Natural killer cell treated with Interleukin-12 subunit alpha and Interleukin-12 subunit beta and Interleukin-15 and Interleukin-18, amount 100 ng/mL, for 72 hours (primary cell): ENCODE measurements around the gene CDYL2. TPM values are rescaled to one million over a fixed set of nuclear protein-coding genes. Genes with fewer than 3 reads are reported as not detected.
"Not testable (repeated sequence)": the region's sequence is repeated elsewhere in the genome, so short reads cannot be mapped to it uniquely, and the experiment has no call there.

Experiments
- ATAC-seq, 2 donors: fragments of 150-1000 bp; cut with Tn5 transposase in 1 of 2; sonication (Bioruptor Pico), chemical (Tn5 transposase) in 1 of 2; 2 replicates each; pipeline ENCODE4 v1.10.0; 2021
- DNase-seq: peaks from one replicate; pipeline ENCODE4 v3.0.0; 2022; ENCODE audit warnings: low spot score
- H3K27ac Mint-ChIP-seq, 2 donors: 1 replicate in 1 of 2; 2 replicates in 1 of 2; pipeline ENCODE4 v1.8.0; 2022; ENCODE audit warnings: mixed read lengths in 2 of 2, mild to moderate bottlenecking in 1 of 2, moderate library complexity in 1 of 2
- H3K27me3 Mint-ChIP-seq, 2 donors: 1 replicate in 1 of 2; 2 replicates in 1 of 2; pipeline ENCODE4 v1.8.0; 2022; ENCODE audit warnings: mixed read lengths in 2 of 2
- H3K36me3 Mint-ChIP-seq: one replicate; pipeline ENCODE4 v1.8.0; 2022; ENCODE audit warnings: mixed read lengths
- H3K4me1 Mint-ChIP-seq, 2 donors: 1 replicate in 1 of 2; 2 replicates in 1 of 2; pipeline ENCODE4 v1.8.0; 2022; ENCODE audit warnings: low read depth in 2 of 2, mixed read lengths in 2 of 2, mild to moderate bottlenecking in 1 of 2
- H3K4me3 Mint-ChIP-seq: one replicate; pipeline ENCODE4 v1.8.0; 2022; ENCODE audit warnings: mixed read lengths
- H3K9me3 Mint-ChIP-seq: 2 replicates; pipeline ENCODE4 v1.8.0; 2022; ENCODE audit warnings: mixed read lengths
- total RNA-seq, 2 donors: library from RNA; stranded (reverse); gene quantifications; one replicate each; pipeline ENCODE4 v1.2.3, GENCODE V29; 2022

CDYL2 gene
- total RNA-seq, 2 donors from 2014 or later: 15.8 to 114 TPM

GRCh38 chr16:80664786-80665185 is 139.6 kb downstream of the CDYL2 start:
- DNase-seq: no peak
- no peak for ATAC-seq
- no peak overlapping the region for H3K27ac Mint-ChIP-seq
- peaks cover 14% of the 10 kb centered on the region for H3K36me3 Mint-ChIP-seq
- no peaks in the 10 kb centered on the region for H3K9me3 Mint-ChIP-seq
- H3K4me1 Mint-ChIP-seq: peaks cover 0 to 14% of the 10 kb centered on the region in 2 donors
- H3K27me3 Mint-ChIP-seq: no peaks in the 10 kb centered on the region
- no peak overlapping the region for H3K4me3 Mint-ChIP-seq

DNA sequence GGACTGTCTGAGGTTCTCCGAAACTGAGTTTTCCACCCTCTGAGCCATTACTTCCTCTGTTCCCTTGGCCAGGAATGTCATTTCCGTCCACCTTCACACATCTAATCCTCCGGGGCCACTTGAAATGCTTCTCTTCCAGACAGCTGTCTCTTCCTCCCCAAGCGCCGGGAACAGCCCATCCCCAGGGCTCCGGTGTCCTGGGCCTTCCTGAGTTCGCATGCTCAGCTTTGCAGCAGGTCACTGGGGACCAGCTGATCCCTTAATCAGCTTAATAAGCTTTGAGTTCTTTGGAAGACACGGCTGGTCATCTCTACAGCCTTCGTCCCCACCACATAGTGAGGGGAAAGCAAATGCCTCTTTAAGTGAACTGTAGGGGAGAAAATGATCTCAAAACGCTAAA is 140.2 kb downstream of the CDYL2 start:
- DNase-seq (no peak), ATAC-seq (no peak)
- H3K9me3 Mint-ChIP-seq: no peaks in the 10 kb centered on the region
- H3K4me1 Mint-ChIP-seq: peaks cover 0 to 14% of the 10 kb centered on the region in 2 donors
- peaks cover 16% of the 10 kb centered on the region for H3K36me3 Mint-ChIP-seq
- H3K4me3 Mint-ChIP-seq: no peak overlapping the region
- no peaks in the 10 kb centered on the region for H3K27me3 Mint-ChIP-seq
- no peak overlapping the region for H3K27ac Mint-ChIP-seq

DNA sequence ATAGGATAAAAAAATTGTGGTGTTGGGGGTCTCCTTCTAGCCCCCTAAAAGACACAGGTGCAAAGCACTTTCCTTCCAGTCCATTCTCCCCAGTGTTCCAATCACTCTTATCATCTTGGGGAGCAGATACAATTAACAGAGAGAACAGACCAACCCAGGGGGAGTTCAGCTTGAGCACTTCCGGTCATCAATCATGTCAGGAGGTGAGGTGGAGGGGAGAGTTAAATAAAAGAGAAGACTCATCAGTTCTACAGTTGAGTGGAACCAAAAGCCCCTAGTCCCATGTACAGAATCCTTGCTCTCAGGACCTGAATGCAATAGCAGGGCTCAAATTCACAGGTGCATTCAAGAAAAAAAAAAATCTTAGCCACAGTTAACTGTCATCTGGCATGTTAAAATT is 141.3 kb downstream of the CDYL2 start:
- no peak overlapping the region for H3K27ac Mint-ChIP-seq

GRCh38 chr16:80659865-80660264 is 144.5 kb downstream of the CDYL2 start:
- H3K36me3 Mint-ChIP-seq: peaks cover 33% of the 10 kb centered on the region

More for the DNA sequence above, 141.3 kb downstream of the CDYL2 start:
- Mint-ChIP-seq H3K36me3 (peaks cover 27% of the 10 kb centered on the region), H3K4me3 (no peak overlapping the region), H3K9me3 (no peaks in the 10 kb centered on the region), H3K27me3 (peaks cover 0 to 2% of the 10 kb centered on the region in 2 donors), H3K4me1 (peaks cover 0 to 15% of the 10 kb centered on the region in 2 donors)
- no peak for DNase-seq
- no peak for ATAC-seq

GRCh38 chr16:80656711-80657150 is 147.7 kb downstream of the CDYL2 start:
- Mint-ChIP-seq H3K27me3 (peaks cover 0 to 9% of the 10 kb centered on the region in 2 donors), H3K4me3 (peak overlapping the region; percentile 78), H3K36me3 (peaks cover 29% of the 10 kb centered on the region), H3K27ac (peak overlapping the region; percentile 26 to 74), H3K9me3 (no peaks in the 10 kb centered on the region), H3K4me1 (peaks cover 5 to 32% of the 10 kb centered on the region in 2 donors)
- no peak for DNase-seq
- ATAC-seq: peak in 1 of 2 donors; percentile 72

More at GRCh38 chr16:80659865-80660264, 144.5 kb downstream of the CDYL2 start:
- H3K27me3 Mint-ChIP-seq: peaks cover 0 to 9% of the 10 kb centered on the region in 2 donors
- peaks cover 5 to 36% of the 10 kb centered on the region in 2 donors for H3K4me1 Mint-ChIP-seq
- no peak overlapping the region for H3K27ac Mint-ChIP-seq
- ATAC-seq (no peak), DNase-seq (no peak)
- no peaks in the 10 kb centered on the region for H3K9me3 Mint-ChIP-seq
- no peak overlapping the region for H3K4me3 Mint-ChIP-seq

- Mint-ChIP-seq H3K27ac (peak overlapping the region; percentile 26 to 74), H3K36me3 (peaks cover 27% of the 10 kb centered on the region), H3K4me3 (peak overlapping the region; percentile 78), H3K27me3 (peaks cover 0 to 11% of the 10 kb centered on the region in 2 donors), H3K9me3 (no peaks in the 10 kb centered on the region), H3K4me1 (peaks cover 5 to 31% of the 10 kb centered on the region in 2 donors)
- DNase-seq: no peak
- no peak for ATAC-seq
These were observed 148.2 kb downstream of the CDYL2 start for GRCh38 chr16:80656161-80656560.

DNA sequence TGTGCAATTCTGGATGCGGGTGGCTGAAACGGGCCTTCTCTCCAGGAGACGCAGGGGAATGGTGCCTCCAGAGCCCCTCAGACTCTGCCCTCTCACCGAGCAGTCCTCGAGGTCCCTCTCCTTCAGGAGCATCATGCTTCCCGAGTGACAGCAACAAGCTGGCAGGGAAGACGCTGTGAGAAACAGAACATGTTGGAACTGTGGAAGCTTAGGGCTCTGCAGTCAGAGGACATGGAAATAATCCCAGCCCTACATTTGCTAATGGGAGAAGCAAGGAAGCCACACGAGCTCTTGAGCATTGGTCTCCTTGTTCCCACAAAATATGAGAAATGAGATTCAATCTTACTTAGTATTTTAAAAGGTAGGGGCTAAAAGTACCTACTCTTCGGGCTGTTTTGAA is 148.6 kb downstream of the CDYL2 start:
- Mint-ChIP-seq H3K9me3 (no peaks in the 10 kb centered on the region), H3K27me3 (peaks cover 0 to 12% of the 10 kb centered on the region in 2 donors), H3K27ac (peak overlapping the region in 1 of 2 donors; percentile 74), H3K36me3 (peaks cover 27% of the 10 kb centered on the region), H3K4me1 (peaks cover 5 to 30% of the 10 kb centered on the region in 2 donors), H3K4me3 (peak overlapping the region; percentile 78)
- DNase-seq (no peak), ATAC-seq (no peak)

GRCh38 chr16:80654094-80654862 is 150.1 kb downstream of the CDYL2 start:
- H3K27me3 Mint-ChIP-seq: peaks cover 0 to 18% of the 10 kb centered on the region in 2 donors
- no peak overlapping the region for H3K4me3 Mint-ChIP-seq
- peaks cover 16% of the 10 kb centered on the region for H3K36me3 Mint-ChIP-seq
- ATAC-seq (peak in 1 of 2 donors; percentile 53), DNase-seq (no peak)
- H3K4me1 Mint-ChIP-seq: peaks cover 5 to 37% of the 10 kb centered on the region in 2 donors
- no peaks in the 10 kb centered on the region for H3K9me3 Mint-ChIP-seq
- no peak overlapping the region for H3K27ac Mint-ChIP-seq

DNA sequence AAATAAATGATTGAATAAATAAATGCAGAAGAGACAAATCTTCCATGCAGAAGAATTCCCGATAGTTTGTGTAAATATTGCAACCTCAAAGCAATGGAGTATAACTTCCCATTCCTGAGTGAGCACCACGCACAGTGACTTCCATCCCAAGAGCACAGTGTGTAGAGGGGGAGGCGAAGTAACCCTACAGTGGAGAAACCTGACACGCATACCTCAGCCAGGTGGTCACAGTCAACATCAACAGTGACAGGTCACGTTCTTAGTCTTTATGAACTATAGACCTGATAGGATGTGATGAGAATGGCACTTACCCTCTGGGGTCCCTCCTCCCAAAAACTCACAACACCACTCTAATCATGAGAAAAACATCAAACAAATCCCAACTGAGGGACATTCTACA is 152.0 kb downstream of the CDYL2 start:
- Mint-ChIP-seq H3K27ac (no peak overlapping the region), H3K4me1 (peaks cover 5 to 36% of the 10 kb centered on the region in 2 donors), H3K9me3 (no peaks in the 10 kb centered on the region), H3K27me3 (peaks cover 0 to 20% of the 10 kb centered on the region in 2 donors), H3K4me3 (no peak overlapping the region), H3K36me3 (peaks cover 7% of the 10 kb centered on the region)
- DNase-seq (no peak), ATAC-seq (no peak)

DNA sequence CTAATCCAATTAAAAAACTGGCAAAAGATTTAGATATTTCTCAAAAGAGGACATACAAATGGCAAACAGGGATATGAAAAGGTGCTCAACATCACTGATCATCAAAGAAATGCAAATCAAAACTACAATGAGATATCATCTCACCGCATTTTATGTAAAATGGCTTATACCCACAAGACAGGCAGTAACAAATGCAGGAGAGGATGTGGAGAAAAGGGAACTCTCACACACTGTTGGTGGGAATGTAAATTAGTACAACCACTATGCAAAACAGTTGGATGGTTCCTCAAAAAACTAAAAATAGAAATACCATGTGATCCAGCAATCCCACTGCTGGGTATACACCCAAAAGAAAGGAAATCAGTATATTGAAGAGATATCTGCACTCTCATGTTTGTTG is 154.1 kb downstream of the CDYL2 start:
- H3K36me3 Mint-ChIP-seq: peaks cover 13% of the 10 kb centered on the region
- not testable (repeated sequence) for ATAC-seq

GRCh38 chr16:80640316-80640715 is 164.1 kb downstream of the CDYL2 start:
- ATAC-seq (no peak), DNase-seq (no peak)
- Mint-ChIP-seq H3K4me3 (no peak overlapping the region), H3K27me3 (peaks cover 0 to 4% of the 10 kb centered on the region in 2 donors), H3K27ac (no peak overlapping the region), H3K36me3 (peaks cover 23% of the 10 kb centered on the region), H3K4me1 (no peaks in the 10 kb centered on the region), H3K9me3 (peaks cover 8% of the 10 kb centered on the region)

More for the DNA sequence above, 154.1 kb downstream of the CDYL2 start:
- not testable (repeated sequence) for H3K27ac Mint-ChIP-seq, DNase-seq, H3K9me3 Mint-ChIP-seq
- Mint-ChIP-seq H3K4me3 (peak overlapping the region; percentile 9), H3K27me3 (peaks cover 0 to 19% of the 10 kb centered on the region in 2 donors), H3K4me1 (peaks cover 0 to 21% of the 10 kb centered on the region in 2 donors)

- H3K36me3 Mint-ChIP-seq: peaks cover 26% of the 10 kb centered on the region
- H3K9me3 Mint-ChIP-seq: peaks cover 11% of the 10 kb centered on the region
- H3K27me3 Mint-ChIP-seq: peaks cover 0 to 4% of the 10 kb centered on the region in 2 donors
- H3K4me3 Mint-ChIP-seq: no peak overlapping the region
- H3K27ac Mint-ChIP-seq: no peak overlapping the region
- peak in 1 of 2 donors; percentile 6 for ATAC-seq
- no peaks in the 10 kb centered on the region for H3K4me1 Mint-ChIP-seq
- DNase-seq: no peak
These were observed 164.8 kb downstream of the CDYL2 start for GRCh38 chr16:80639636-80640035.

GRCh38 chr16:80637621-80638020 is 166.8 kb downstream of the CDYL2 start:
- no peak for ATAC-seq
- Mint-ChIP-seq H3K4me3 (no peak overlapping the region), H3K27me3 (no peaks in the 10 kb centered on the region)

GRCh38 chr16:80631581-80631980 is 172.8 kb downstream of the CDYL2 start:
- DNase-seq: no peak
- no peak for ATAC-seq
- H3K9me3 Mint-ChIP-seq: peaks cover 11% of the 10 kb centered on the region
- peaks cover 22% of the 10 kb centered on the region for H3K36me3 Mint-ChIP-seq
- H3K27me3 Mint-ChIP-seq: no peaks in the 10 kb centered on the region
- no peaks in the 10 kb centered on the region for H3K4me1 Mint-ChIP-seq
- H3K4me3 Mint-ChIP-seq: no peak overlapping the region
- H3K27ac Mint-ChIP-seq: no peak overlapping the region

More at GRCh38 chr16:80637621-80638020, 166.8 kb downstream of the CDYL2 start:
- H3K9me3 Mint-ChIP-seq: peaks cover 4% of the 10 kb centered on the region
- H3K36me3 Mint-ChIP-seq: peaks cover 18% of the 10 kb centered on the region
- DNase-seq: no peak
- no peak overlapping the region for H3K27ac Mint-ChIP-seq
- no peaks in the 10 kb centered on the region for H3K4me1 Mint-ChIP-seq
